Activated CD8-positive, alpha-beta memory T cell treated with anti-CD3 and anti-CD28 coated beads, Interleukin-2, amount 10 ng/mL, durations not matched to agents 7 days and 5 days (primary cell): ENCODE data around the gene ROR1. TPM values are rescaled to one million over a fixed set of nuclear protein-coding genes. Genes with fewer than 3 reads are reported as not detected.

Source experiments
- ATAC-seq: fragments of 150-1000 bp; cut with Tn5 transposase; one replicate; pipeline ENCODE4 v1.10.0; 2021; ENCODE audit warnings: moderate library complexity
- CTCF ChIA-PET: fragments of 350-600 bp; sonication (Branson Sonifier 250); formaldehyde crosslinking; loops from one replicate; lab custom pipeline; 2021; ENCODE audit warnings: antibody characterized with exemption; lab: Charles Lee
- DNase-seq: peaks from one replicate; pipeline ENCODE4 v3.0.0-alpha.2; 2020
- H3K27ac Mint-ChIP-seq: one replicate; pipeline ENCODE4 v1.8.0; 2021; ENCODE audit warnings: mild to moderate bottlenecking, mixed read lengths
- H3K27me3 Mint-ChIP-seq: one replicate; pipeline ENCODE4 v1.8.0; 2021; ENCODE audit warnings: mixed read lengths
- H3K36me3 Mint-ChIP-seq: one replicate; pipeline ENCODE4 v1.8.0; 2021; ENCODE audit warnings: mild to moderate bottlenecking, mixed read lengths
- H3K4me1 Mint-ChIP-seq: one replicate; pipeline ENCODE4 v1.8.0; 2021; ENCODE audit warnings: mixed read lengths
- H3K4me3 Mint-ChIP-seq: one replicate; pipeline ENCODE4 v1.8.0; 2021; ENCODE audit warnings: mild to moderate bottlenecking, moderate library complexity, mixed read lengths
- H3K9me3 Mint-ChIP-seq: one replicate; pipeline ENCODE4 v1.8.0; 2022; ENCODE audit warnings: low read depth, mixed read lengths
- total RNA-seq, 2 experiments: library from RNA; stranded (reverse); gene quantifications; one replicate each; pipeline ENCODE4 v1.2.3, GENCODE V29; 2021

The ROR1 gene
- total RNA-seq, 2 experiments from 2014 or later, result not detected

GRCh38 chr1:63901094-63901493, 127.3 kb downstream of the ROR1 start:
- CTCF ChIA-PET, result no interaction called here
- H3K36me3 Mint-ChIP-seq, result no peaks in the 10 kb centered on the region
- ATAC-seq, result no peak
- H3K9me3 Mint-ChIP-seq, result no peaks in the 10 kb centered on the region
- no peak overlapping the region for H3K4me3 Mint-ChIP-seq
- no peak overlapping the region for H3K27ac Mint-ChIP-seq
- H3K4me1 Mint-ChIP-seq, result no peaks in the 10 kb centered on the region
- DNase-seq, result no peak
- H3K27me3 Mint-ChIP-seq, result peaks cover 14% of the 10 kb centered on the region

DNA sequence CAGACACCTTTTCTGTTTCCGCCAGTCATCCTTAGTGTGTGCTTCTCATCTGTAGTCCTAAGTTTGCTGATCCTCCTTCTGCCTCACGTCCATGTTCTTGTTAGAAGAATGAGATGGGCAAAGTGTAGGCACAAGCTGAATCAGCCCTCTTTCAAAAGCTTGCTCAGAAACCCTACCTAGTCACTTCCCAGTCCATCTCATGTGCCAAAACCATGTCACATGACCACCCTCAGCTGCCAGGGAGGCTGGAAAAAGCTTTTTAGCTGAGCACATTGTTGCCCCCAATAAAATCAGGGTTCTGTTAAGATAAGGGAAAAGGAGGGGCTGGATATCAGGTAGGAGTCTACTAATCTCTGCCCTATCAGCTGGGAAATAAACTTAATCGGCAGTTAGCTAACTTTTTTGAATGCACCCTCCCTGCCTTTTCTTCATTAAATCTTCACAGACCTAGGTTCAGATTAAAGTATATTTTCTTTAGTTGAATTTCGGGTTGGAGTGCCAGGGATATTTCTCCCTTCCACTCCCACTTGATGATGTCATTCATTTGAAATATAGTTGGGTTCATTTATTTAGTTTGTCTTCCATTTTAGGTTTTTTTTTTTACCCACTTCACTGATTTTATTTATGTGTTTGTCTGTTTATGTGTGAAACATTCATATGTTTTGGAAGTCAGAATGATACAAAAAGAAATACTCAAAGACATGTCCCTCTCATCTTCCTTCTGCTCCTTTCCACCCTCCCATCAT, 129.2 kb downstream of the ROR1 start:
- no peak overlapping the region for H3K4me3 Mint-ChIP-seq
- H3K4me1 Mint-ChIP-seq, result no peaks in the 10 kb centered on the region
- ATAC-seq (no peak), DNase-seq (no peak)
- CTCF ChIA-PET, result interaction anchor here (0.6 kb wide), 1 partner anchor 137 kb away, joined by 3 read pairs; no protein-coding TSS in a partner anchor
- H3K9me3 Mint-ChIP-seq, result no peaks in the 10 kb centered on the region
- H3K27me3 Mint-ChIP-seq, result peaks cover 16% of the 10 kb centered on the region
- H3K27ac Mint-ChIP-seq, result no peak overlapping the region
- H3K36me3 Mint-ChIP-seq, result no peaks in the 10 kb centered on the region

GRCh38 chr1:63903947-63904610, 130.3 kb downstream of the ROR1 start:
- no peaks in the 10 kb centered on the region for H3K9me3 Mint-ChIP-seq
- ATAC-seq, result no peak
- H3K36me3 Mint-ChIP-seq, result no peaks in the 10 kb centered on the region
- DNase-seq, result no peak
- H3K27me3 Mint-ChIP-seq, result peaks cover 9% of the 10 kb centered on the region
- CTCF ChIA-PET, result no interaction called here
- no peak overlapping the region for H3K27ac Mint-ChIP-seq
- H3K4me3 Mint-ChIP-seq, result no peak overlapping the region
- no peaks in the 10 kb centered on the region for H3K4me1 Mint-ChIP-seq

DNA sequence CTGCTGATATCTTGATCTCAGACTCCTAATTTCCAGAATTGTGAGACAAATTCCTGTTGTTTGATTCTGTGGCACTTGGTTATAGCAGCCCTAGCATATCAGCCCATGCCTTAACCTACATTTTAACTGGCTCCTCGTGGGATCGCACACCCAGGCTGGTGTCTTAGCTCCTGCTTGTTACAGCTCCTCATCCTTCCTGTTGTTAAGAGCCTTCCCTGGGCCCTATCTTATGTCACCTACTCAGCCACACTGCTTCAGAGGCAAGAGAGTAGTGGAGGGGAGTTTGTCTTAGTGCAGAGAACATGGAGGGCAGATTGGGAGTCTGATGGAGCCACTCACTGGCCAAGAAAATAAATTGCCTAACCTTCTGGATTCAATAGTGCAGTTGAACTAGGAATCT, 131.0 kb downstream of the ROR1 start:
- no peaks in the 10 kb centered on the region for H3K4me1 Mint-ChIP-seq
- H3K27ac Mint-ChIP-seq, result no peak overlapping the region
- peaks cover 5% of the 10 kb centered on the region for H3K27me3 Mint-ChIP-seq
- CTCF ChIA-PET, result no interaction called here
- ATAC-seq (no peak), DNase-seq (no peak)
- H3K4me3 Mint-ChIP-seq, result no peak overlapping the region
- no peaks in the 10 kb centered on the region for H3K36me3 Mint-ChIP-seq
- no peaks in the 10 kb centered on the region for H3K9me3 Mint-ChIP-seq

- no peak for ATAC-seq
Observed at GRCh38 chr1:63906047-63906704, 132.4 kb downstream of the ROR1 start.

GRCh38 chr1:63907051-63907450, 133.2 kb downstream of the ROR1 start:
- no peak for ATAC-seq
- Mint-ChIP-seq H3K9me3 (no peaks in the 10 kb centered on the region), H3K4me1 (no peaks in the 10 kb centered on the region), H3K27ac (no peak overlapping the region), H3K27me3 (peaks cover 9% of the 10 kb centered on the region), H3K36me3 (no peaks in the 10 kb centered on the region), H3K4me3 (no peak overlapping the region)
- CTCF ChIA-PET, result no interaction called here
- no peak for DNase-seq

More at GRCh38 chr1:63906047-63906704, 132.4 kb downstream of the ROR1 start:
- no peaks in the 10 kb centered on the region for H3K36me3 Mint-ChIP-seq
- peaks cover 8% of the 10 kb centered on the region for H3K27me3 Mint-ChIP-seq
- no peak for DNase-seq
- no peak overlapping the region for H3K4me3 Mint-ChIP-seq
- H3K27ac Mint-ChIP-seq, result no peak overlapping the region
- CTCF ChIA-PET, result no interaction called here
- H3K9me3 Mint-ChIP-seq, result no peaks in the 10 kb centered on the region
- H3K4me1 Mint-ChIP-seq, result no peaks in the 10 kb centered on the region

DNA sequence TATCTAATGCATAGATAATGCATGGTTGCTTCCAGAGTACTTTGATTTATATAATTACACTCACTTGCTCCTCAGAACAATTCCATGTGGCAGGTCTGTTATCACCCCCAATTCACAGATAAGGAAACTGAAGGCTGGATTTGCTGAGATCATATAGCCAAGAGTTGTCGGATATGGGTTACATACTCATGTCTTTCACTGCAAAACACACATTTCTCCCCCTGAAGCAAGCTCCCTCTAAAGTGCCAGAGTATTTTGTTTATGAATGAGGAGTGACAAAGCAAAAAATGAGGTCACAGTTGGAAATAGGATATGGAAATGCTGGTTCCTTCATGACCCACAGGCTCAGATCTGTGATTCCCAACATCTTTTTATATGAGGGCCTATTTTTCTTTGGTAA, 134.2 kb downstream of the ROR1 start:
- CTCF ChIA-PET, result no interaction called here
- DNase-seq (no peak), ATAC-seq (no peak)
- Mint-ChIP-seq H3K36me3 (no peaks in the 10 kb centered on the region), H3K4me3 (no peak overlapping the region), H3K27me3 (peaks cover 16% of the 10 kb centered on the region), H3K9me3 (no peaks in the 10 kb centered on the region), H3K4me1 (no peaks in the 10 kb centered on the region), H3K27ac (no peak overlapping the region)

DNA sequence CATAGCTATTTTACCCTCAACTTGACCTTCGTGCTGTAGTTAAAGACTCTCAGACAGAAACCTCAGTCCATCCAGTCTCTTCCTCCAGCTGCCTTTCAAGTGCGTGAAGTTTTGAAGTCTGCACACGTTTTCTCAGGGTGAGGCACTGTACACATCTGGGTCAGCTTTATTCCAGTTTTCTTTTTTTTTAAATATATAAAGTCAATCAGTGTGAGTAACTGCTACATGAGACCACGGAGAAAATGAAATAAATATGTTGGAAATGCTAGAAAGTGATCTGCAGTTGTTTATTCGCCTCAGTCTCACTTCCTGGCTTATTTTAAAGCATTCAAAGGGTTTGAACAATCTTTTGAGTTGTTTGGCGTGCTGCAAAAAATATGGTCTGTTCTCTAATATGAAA, 135.7 kb downstream of the ROR1 start:
- no peak for ATAC-seq
- H3K4me3 Mint-ChIP-seq, result no peak overlapping the region
- H3K4me1 Mint-ChIP-seq, result no peaks in the 10 kb centered on the region
- H3K9me3 Mint-ChIP-seq, result no peaks in the 10 kb centered on the region
- H3K36me3 Mint-ChIP-seq, result no peaks in the 10 kb centered on the region
- H3K27me3 Mint-ChIP-seq, result peaks cover 17% of the 10 kb centered on the region
- no peak for DNase-seq
- CTCF ChIA-PET, result no interaction called here
- no peak overlapping the region for H3K27ac Mint-ChIP-seq

DNA sequence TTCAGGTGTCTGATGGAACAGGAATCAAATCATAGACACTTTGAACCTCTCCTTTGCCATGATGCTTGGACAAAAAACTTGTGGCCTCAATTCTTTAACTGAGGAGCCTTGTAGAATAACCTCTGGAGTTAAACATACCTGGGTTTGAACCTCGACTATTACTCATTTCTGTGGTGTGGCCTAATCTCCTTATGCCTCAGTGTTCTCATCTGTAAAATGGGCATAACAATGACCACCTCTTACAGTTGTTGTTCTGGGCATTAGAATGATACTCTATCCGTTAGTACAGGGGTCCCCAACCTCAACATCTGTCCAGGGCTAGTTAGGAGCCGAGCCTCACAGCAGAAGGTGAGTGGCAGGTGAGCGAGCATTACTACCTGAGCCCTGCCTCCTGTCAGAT, 137.2 kb downstream of the ROR1 start:
- Mint-ChIP-seq H3K36me3 (no peaks in the 10 kb centered on the region), H3K27me3 (peaks cover 17% of the 10 kb centered on the region), H3K4me3 (no peak overlapping the region), H3K9me3 (no peaks in the 10 kb centered on the region), H3K4me1 (no peaks in the 10 kb centered on the region), H3K27ac (no peak overlapping the region)
- DNase-seq, result no peak
- CTCF ChIA-PET, result no interaction called here
- no peak for ATAC-seq

GRCh38 chr1:63912643-63913042, 138.8 kb downstream of the ROR1 start:
- H3K36me3 Mint-ChIP-seq, result no peaks in the 10 kb centered on the region
- ATAC-seq, result no peak
- H3K27ac Mint-ChIP-seq, result no peak overlapping the region
- H3K27me3 Mint-ChIP-seq, result peaks cover 17% of the 10 kb centered on the region
- H3K9me3 Mint-ChIP-seq, result no peaks in the 10 kb centered on the region
- no peak for DNase-seq
- CTCF ChIA-PET, result no interaction called here
- H3K4me1 Mint-ChIP-seq, result no peaks in the 10 kb centered on the region
- H3K4me3 Mint-ChIP-seq, result no peak overlapping the region

- no peaks in the 10 kb centered on the region for H3K9me3 Mint-ChIP-seq
- CTCF ChIA-PET, result no interaction called here
- ATAC-seq, result no peak
Observed at GRCh38 chr1:63913533-63913932, 139.7 kb downstream of the ROR1 start.

GRCh38 chr1:63914241-63914640, 140.4 kb downstream of the ROR1 start:
- ATAC-seq, result no peak
- no peaks in the 10 kb centered on the region for H3K36me3 Mint-ChIP-seq
- peaks cover 14% of the 10 kb centered on the region for H3K27me3 Mint-ChIP-seq
- H3K4me3 Mint-ChIP-seq, result no peak overlapping the region
- DNase-seq, result no peak
- no peak overlapping the region for H3K27ac Mint-ChIP-seq
- H3K4me1 Mint-ChIP-seq, result no peaks in the 10 kb centered on the region
- CTCF ChIA-PET, result no interaction called here
- H3K9me3 Mint-ChIP-seq, result no peaks in the 10 kb centered on the region

More at GRCh38 chr1:63913533-63913932, 139.7 kb downstream of the ROR1 start:
- Mint-ChIP-seq H3K36me3 (no peaks in the 10 kb centered on the region), H3K4me3 (no peak overlapping the region), H3K27ac (no peak overlapping the region), H3K27me3 (peaks cover 14% of the 10 kb centered on the region), H3K4me1 (no peaks in the 10 kb centered on the region)
- no peak for DNase-seq

DNA sequence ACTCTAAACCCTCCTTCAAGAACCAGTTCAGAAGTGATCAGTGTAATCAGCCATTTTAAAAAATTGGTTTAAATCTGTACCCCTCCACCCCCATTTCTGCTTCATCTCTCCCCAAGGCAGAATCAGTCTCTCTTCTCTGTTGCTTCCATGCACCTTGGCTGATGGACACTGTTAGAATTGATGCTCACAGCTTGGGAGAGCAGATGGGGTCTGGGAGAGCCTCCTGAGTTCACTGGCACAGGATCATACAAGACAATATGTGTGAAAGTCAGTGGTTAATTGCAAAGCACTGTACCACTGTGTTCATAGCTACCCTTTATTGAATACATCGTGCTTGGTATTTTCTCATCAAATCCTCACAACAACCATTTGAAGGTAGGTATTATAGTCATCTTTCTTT, 140.9 kb downstream of the ROR1 start:
- CTCF ChIA-PET, result interaction anchor here (0.6 kb wide), 1 partner anchor 222 kb away, joined by 3 read pairs; no protein-coding TSS in a partner anchor
- Mint-ChIP-seq H3K27me3 (peaks cover 14% of the 10 kb centered on the region), H3K9me3 (no peaks in the 10 kb centered on the region)

More for the DNA sequence above, 140.9 kb downstream of the ROR1 start:
- no peak for ATAC-seq
- H3K36me3 Mint-ChIP-seq, result no peaks in the 10 kb centered on the region
- DNase-seq, result no peak
- no peaks in the 10 kb centered on the region for H3K4me1 Mint-ChIP-seq
- H3K27ac Mint-ChIP-seq, result no peak overlapping the region
- H3K4me3 Mint-ChIP-seq, result no peak overlapping the region
